ENCODE measurements around the gene CFAP157. TPM values are rescaled to one million over a fixed set of nuclear protein-coding genes. Genes with fewer than 3 reads are reported as not detected.
A peak's percentile ranks its signal among the peaks of the same experiment; 100 is the strongest.

CFAP157 gene
- polyA plus RNA-seq, 1 experiment = not detected

DNA sequence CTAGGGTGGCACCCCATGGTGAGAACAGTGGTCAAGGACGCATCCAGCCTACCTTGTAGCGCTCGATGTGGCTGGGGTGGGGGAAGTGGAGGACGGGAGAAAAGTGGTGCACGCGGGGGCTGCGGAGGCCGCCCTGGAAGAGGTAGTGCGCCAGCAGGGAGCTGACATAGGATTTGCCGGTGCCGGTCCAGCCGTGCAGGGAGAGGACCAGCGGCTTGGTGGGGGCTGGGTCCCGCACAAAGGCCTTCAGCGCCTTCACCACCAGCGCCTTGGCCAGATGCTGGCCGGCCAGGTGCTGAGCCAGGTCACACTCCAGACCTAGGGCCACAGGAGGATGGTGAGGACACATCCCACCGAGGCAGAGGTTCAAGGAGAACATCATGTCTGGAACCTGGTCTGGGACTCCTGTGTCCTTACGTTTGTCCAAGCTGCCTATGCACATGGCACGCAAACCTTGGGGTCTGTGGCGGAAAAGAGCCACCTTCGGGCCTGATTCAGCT, 27.5 kb downstream of the CFAP157 start:
- POLR2A ChIA-PET = no interaction called here
- TF ChIP-seq, protein P1, sequence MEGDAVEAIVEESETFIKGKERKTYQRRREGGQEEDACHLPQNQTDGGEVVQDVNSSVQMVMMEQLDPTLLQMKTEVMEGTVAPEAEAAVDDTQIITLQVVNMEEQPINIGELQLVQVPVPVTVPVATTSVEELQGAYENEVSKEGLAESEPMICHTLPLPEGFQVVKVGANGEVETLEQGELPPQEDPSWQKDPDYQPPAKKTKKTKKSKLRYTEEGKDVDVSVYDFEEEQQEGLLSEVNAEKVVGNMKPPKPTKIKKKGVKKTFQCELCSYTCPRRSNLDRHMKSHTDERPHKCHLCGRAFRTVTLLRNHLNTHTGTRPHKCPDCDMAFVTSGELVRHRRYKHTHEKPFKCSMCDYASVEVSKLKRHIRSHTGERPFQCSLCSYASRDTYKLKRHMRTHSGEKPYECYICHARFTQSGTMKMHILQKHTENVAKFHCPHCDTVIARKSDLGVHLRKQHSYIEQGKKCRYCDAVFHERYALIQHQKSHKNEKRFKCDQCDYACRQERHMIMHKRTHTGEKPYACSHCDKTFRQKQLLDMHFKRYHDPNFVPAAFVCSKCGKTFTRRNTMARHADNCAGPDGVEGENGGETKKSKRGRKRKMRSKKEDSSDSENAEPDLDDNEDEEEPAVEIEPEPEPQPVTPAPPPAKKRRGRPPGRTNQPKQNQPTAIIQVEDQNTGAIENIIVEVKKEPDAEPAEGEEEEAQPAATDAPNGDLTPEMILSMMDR (IDR thresholded peaks at IDR 0.05; ENCODE audit: insufficient read depth, low read depth, low read length) = no peak
- Histone ChIP-seq H3K36me3 (ENCODE audit: control insufficient read depth, insufficient read depth, low read length) (no peaks in the 10 kb centered on the region; the same call in 1 of the 2 replicates), H3K4me3 (ENCODE audit: low read depth, low read length) (peak overlapping the region; percentile 55), H3K27me3 (ENCODE audit: control insufficient read depth, insufficient read depth, low read length) (peaks cover 6% of the 10 kb centered on the region)
- CTCF ChIA-PET = interaction anchor here (0.5 to 3.5 kb wide), 75 partner anchors 10 to 402 kb away, joined by 3 to 70 read pairs (median 5); partner anchors contain the start of genes CDK9, ENG, PIP5KL1 and PTRH1
- DNase-seq (ENCODE audit: low read depth) = no peak

DNA sequence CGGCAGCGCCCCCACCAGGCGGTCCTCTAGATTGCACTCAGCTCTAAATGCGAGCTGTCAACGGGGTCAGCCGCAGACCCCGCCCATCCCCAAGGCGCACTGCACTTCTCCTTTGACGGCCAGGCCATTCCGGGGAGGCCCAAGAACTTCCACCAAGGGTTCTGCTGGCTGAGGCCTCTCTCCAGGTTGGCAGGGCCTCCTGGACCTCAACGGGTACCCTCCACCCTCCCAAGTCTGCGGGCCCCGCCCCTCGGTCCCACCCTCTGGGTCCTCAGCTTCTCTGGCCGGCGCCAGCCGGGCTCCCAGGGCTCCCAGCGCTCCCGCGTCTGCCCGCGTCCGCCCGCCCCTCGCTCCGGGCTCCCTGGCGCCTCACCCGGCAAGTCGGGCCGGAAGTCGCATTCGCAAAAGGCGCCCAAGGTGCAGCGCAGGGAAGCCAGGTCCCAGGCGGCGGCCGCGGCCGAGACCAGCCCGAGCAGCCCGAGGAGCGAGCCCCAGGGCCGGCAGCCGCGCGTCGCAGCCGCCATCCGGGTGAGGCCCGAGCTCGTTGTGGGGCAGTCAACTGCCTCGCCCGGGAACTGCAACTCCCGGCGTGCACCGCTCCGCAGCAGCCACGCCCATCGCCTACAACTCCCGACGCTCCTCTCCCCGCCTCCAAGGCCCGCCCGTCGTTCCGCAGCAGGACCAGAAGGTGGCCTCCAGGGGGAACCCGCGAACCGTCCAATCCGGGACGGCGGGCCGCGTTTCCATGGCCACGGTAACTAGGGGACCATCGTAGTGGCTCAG, 28.1 kb downstream of the CFAP157 start, which contains the start of gene TOR2A:
TSS of gene TOR2A (minus strand) at position 548 of the 783 bp plus-strand sequence. CDS start at position 524, 24 bp downstream.
- peaks cover 6% of the 10 kb centered on the region for H3K27me3 ChIP-seq (ENCODE audit: control insufficient read depth, insufficient read depth, low read length)
- POLR2A ChIA-PET = interaction anchor here (0.6 kb wide), 1 partner anchor 146 kb away, joined by 11 read pairs; no protein-coding TSS in a partner anchor
- H3K36me3 ChIP-seq (ENCODE audit: control insufficient read depth, insufficient read depth, low read length) = no peaks in the 10 kb centered on the region; the same call in 1 of the 2 replicates
- peak within 1 kb of the TSS; percentile 55 for H3K4me3 ChIP-seq (ENCODE audit: low read depth, low read length)
- CTCF ChIA-PET = interaction anchor here (0.5 to 3.5 kb wide), 85 partner anchors 9 to 401 kb away, joined by 3 to 70 read pairs (median 4); partner anchors contain the start of genes CDK9, ENG, PIP5KL1 and PTRH1
- TF ChIP-seq, protein P1 (IDR thresholded peaks at IDR 0.05; ENCODE audit: insufficient read depth, low read depth, low read length) = peak; percentile 96
- peak; percentile 75 for DNase-seq (ENCODE audit: low read depth)

DNA sequence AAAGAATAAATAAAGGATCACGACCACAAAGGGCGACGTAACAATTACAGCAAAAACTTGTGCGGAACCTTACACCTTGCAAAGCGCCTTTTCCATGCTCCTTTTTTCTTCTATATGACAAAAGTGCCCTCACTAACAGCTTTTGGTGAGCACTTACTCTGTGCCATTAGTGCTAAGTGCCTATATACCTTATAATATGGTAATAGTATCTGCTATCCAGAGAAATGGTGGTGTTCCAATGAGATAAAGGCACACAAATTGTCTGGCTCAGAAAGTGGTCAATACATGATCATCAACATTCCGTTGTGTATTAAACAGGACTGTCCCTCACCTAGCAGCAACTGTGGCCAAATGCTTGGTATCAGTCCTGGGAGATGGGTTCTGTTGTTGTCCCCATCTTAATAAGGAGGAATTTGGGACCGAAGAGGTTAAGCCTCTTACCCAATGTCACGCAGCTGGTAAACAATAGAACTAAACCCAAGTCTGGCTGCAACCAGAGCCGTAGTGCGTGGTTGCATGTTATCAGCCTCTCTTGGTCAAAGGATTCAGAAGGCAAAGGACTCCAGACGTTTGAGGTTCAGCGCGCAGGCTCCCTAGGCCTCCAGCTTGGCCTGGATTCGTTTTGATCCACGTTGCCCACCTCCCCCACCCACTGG, 28.9 kb downstream of the CFAP157 start:
- TF ChIP-seq, protein P1 (IDR thresholded peaks at IDR 0.05; ENCODE audit: insufficient read depth, low read depth, low read length) = no peak
- Histone ChIP-seq H3K4me3 (ENCODE audit: low read depth, low read length) (no peak overlapping the region), H3K36me3 (ENCODE audit: control insufficient read depth, insufficient read depth, low read length) (no peaks in the 10 kb centered on the region; the same call in 1 of the 2 replicates), H3K27me3 (ENCODE audit: control insufficient read depth, insufficient read depth, low read length) (peaks cover 6% of the 10 kb centered on the region)
- ChIA-PET CTCF (interaction anchor here (0.7 to 3.5 kb wide), 53 partner anchors 8 to 246 kb away, joined by 3 to 70 read pairs (median 5); partner anchors contain the start of genes PTRH1, STXBP1 and TTC16), POLR2A (no interaction called here)
- no peak for DNase-seq (ENCODE audit: low read depth)

DNA sequence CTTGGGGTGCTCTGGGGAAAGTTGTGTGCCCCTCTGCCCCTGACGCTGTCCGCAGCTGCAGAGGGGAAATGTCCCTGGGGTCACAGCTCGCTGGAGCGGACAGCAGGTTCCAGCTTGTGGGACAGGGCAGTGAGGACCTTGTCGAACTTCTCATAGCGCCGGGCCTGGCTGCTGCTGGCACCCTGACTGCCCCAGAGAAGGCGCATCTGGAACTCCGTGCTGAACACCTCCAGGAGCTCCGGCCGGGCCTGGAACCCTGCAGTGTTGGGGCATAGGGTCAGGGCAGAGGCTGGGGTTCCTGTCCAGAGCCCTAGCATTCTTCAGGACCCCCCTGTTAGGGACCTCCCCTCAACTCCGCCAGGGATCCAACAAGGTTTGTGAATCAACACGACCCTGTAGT, 31.9 kb downstream of the CFAP157 start:
- H3K36me3 ChIP-seq (ENCODE audit: control insufficient read depth, insufficient read depth, low read length) = no peaks in the 10 kb centered on the region
- ChIA-PET POLR2A (no interaction called here), CTCF (interaction anchor here (1.4 to 6.5 kb wide), 2 partner anchors 36 to 182 kb away, joined by 5 to 37 read pairs; no protein-coding TSS in a partner anchor)
- H3K27me3 ChIP-seq (ENCODE audit: control insufficient read depth, insufficient read depth, low read length) = peaks cover 6% of the 10 kb centered on the region
- DNase-seq (ENCODE audit: low read depth) = no peak
- no peak overlapping the region for H3K4me3 ChIP-seq (ENCODE audit: low read depth, low read length)
- TF ChIP-seq, protein P1 (IDR thresholded peaks at IDR 0.05; ENCODE audit: insufficient read depth, low read depth, low read length) = no peak
